Cortex of kidney (tissue), 1 donor: Measurements from ENCODE around the gene SEL1L.
"Not testable (repeated sequence)": the region's sequence is repeated elsewhere in the genome, so short reads cannot be mapped to it uniquely, and the experiment has no call there.

Experiments used
- DNase-seq: peaks from one replicate; lab custom pipeline; 2025; lab: John Stamatoyannopoulos, UW

The SEL1L gene

GRCh38 chr14:81525129-81525528 is 8.5 kb downstream of the SEL1L start:
- no peak for DNase-seq

- DNase-seq: no peak
Measured at GRCh38 chr14:81523616-81524015, 10.0 kb downstream of the SEL1L start.

GRCh38 chr14:81523016-81523415 is 10.6 kb downstream of the SEL1L start:
- no peak for DNase-seq

- no peak for DNase-seq
Measured at GRCh38 chr14:81521356-81521755, 12.3 kb downstream of the SEL1L start.

- DNase-seq: no peak
Measured at GRCh38 chr14:81519200-81520011, 14.2 kb downstream of the SEL1L start.

- no peak for DNase-seq
Measured at GRCh38 chr14:81517798-81518398, 15.8 kb downstream of the SEL1L start.

- no peak for DNase-seq
Measured at GRCh38 chr14:81516986-81517797, 16.5 kb downstream of the SEL1L start.

- DNase-seq: not testable (repeated sequence)
Measured at GRCh38 chr14:81515927-81516326, 17.7 kb downstream of the SEL1L start.

GRCh38 chr14:81512826-81513225 is 20.8 kb downstream of the SEL1L start:
- DNase-seq: not testable (repeated sequence)

GRCh38 chr14:81511111-81511904 is 22.3 kb downstream of the SEL1L start:
- DNase-seq: no peak

- no peak for DNase-seq
Measured at GRCh38 chr14:81509838-81510452, 23.7 kb downstream of the SEL1L start.

GRCh38 chr14:81509321-81509720 is 24.3 kb downstream of the SEL1L start:
- DNase-seq: no peak

GRCh38 chr14:81506487-81506886 is 27.2 kb downstream of the SEL1L start:
- no peak for DNase-seq

GRCh38 chr14:81504864-81505263 is 28.8 kb downstream of the SEL1L start:
- no peak for DNase-seq

GRCh38 chr14:81485781-81486180 is 47.9 kb downstream of the SEL1L start:
- DNase-seq: no peak

GRCh38 chr14:81485372-81485771 is 48.3 kb downstream of the SEL1L start:
- no peak for DNase-seq

- no peak for DNase-seq
Measured at GRCh38 chr14:81484120-81484519, 49.5 kb downstream of the SEL1L start.

- DNase-seq: no peak
Measured at GRCh38 chr14:81480741-81481140, 52.9 kb downstream of the SEL1L start.

GRCh38 chr14:81478446-81478845 is 55.2 kb downstream of the SEL1L start:
- DNase-seq: no peak

GRCh38 chr14:81476816-81477215 is 56.8 kb downstream of the SEL1L start:
- no peak for DNase-seq

GRCh38 chr14:81474685-81475324 is 58.8 kb downstream of the SEL1L start:
- no peak for DNase-seq
